K562 (cell line): Measurements from ENCODE around the gene PHF14. TPM values are rescaled to one million over a fixed set of nuclear protein-coding genes. Genes with fewer than 3 reads are reported as not detected.

ENCODE experiments used
- ATAC-seq: fragments of 200-7000 bp; cut with Tn5 transposase; 3 replicates; pipeline ENCODE4 v1.9.1; 2020; ENCODE audit warnings: moderate library complexity
- BruUV-seq: library from RNA; stranded (reverse); fragments of 400-500 nt; replicated peaks from 2 replicates; lab custom pipeline; 2021; lab: Mats Ljungman, UMichigan
- CTCF ChIA-PET: fragments of 300-600 bp; formaldehyde crosslinking; extraction: SDS; loops from one replicate; lab custom pipeline; 2021; ENCODE audit warnings: low intra/inter-chr PET ratio; lab: Yijun Ruan, JAX
- POLR2A ChIA-PET: fragments of 300-600, 350-650 bp; sonication (Branson Sonifier 250); formaldehyde crosslinking; extraction: SDS; loops from one replicate; lab custom pipeline; 2021; ENCODE audit warnings: antibody characterized with exemption, inconsistent platforms; lab: Yijun Ruan, JAX
- DNase-seq, 4 experiments: peaks; one replicate each; pipeline versions ENCODE4 v3.0.0 to v3.0.0-alpha.2; 2011 to 2018; ENCODE audit warnings: low spot score in 3 of 4, mixed read lengths in 3 of 4; ENCODE audit errors: extremely low read depth in 1 of 4
- FAIRE-seq: peaks from 2 replicates; lab custom pipeline; 2011; peaks lifted over from hg19 to GRCh38; lab: Jason Lieb, UNC
- H2AFZ ChIP-seq: 2 replicates; pipeline ENCODE4 v1.6.0; 2011; ENCODE audit warnings: low read depth, low read length, control low read depth, inconsistent platforms
- H3K27ac ChIP-seq: fragments of 200-600 bp; 3 replicates; pipeline ENCODE4 v1.8.0; 2011; ENCODE audit warnings: low read depth, mild to moderate bottlenecking, control low read depth, inconsistent platforms, low read length, moderate library complexity, mixed read lengths; ENCODE audit errors: extremely low read depth
- H3K27me3 ChIP-seq, 2 experiments: fragments of 300-600 bp in 1 of 2; 2 replicates in 1 of 2; 3 replicates in 1 of 2; pipeline versions ENCODE4 v1.6.0 to v1.8.0; 2011; ENCODE audit warnings: inconsistent platforms in 2 of 2, low read length in 2 of 2, mild to moderate bottlenecking in 1 of 2, mixed read lengths in 1 of 2, moderate library complexity in 1 of 2; ENCODE audit not compliant: control insufficient read depth in 2 of 2, insufficient read depth in 2 of 2
- H3K36me3 ChIP-seq: fragments of 300-600 bp; 3 replicates; pipeline ENCODE4 v1.8.0; 2011; ENCODE audit warnings: mild to moderate bottlenecking, low read length, inconsistent platforms; ENCODE audit not compliant: control insufficient read depth, insufficient read depth
- H3K4me1 ChIP-seq, 2 experiments: fragments of 200-600 bp in 1 of 2; replicated peaks in 1 of 2; 2 replicates in 1 of 2; 3 replicates in 1 of 2; pipeline versions ENCODE4 v1.5.1 to v1.8.0; 2011; ENCODE audit warnings: inconsistent platforms in 2 of 2, low read length in 2 of 2, mild to moderate bottlenecking in 1 of 2, mixed read lengths in 1 of 2, moderate library complexity in 1 of 2; ENCODE audit not compliant: control insufficient read depth in 2 of 2, insufficient read depth in 2 of 2
- H3K4me2 ChIP-seq: 2 replicates; pipeline ENCODE4 v1.6.1; 2011; ENCODE audit warnings: low read length, control low read depth, inconsistent platforms, mixed read lengths; ENCODE audit not compliant: insufficient read depth
- H3K4me3 ChIP-seq: fragments of 200-600 bp; sonication (generic), shearing (Covaris generic); 2 replicates; pipeline ENCODE4 v1.5.1; 2016; ENCODE audit warnings: control low read depth, inconsistent platforms
- H3K79me2 ChIP-seq: fragments of 200-600 bp; 3 replicates; pipeline ENCODE4 v1.8.0; 2011; ENCODE audit warnings: low read length, inconsistent platforms; ENCODE audit not compliant: control insufficient read depth, insufficient read depth
- H3K9ac ChIP-seq, 2 experiments: 2 replicates each; pipeline versions ENCODE4 v1.6.0 to v1.6.1; 2011; ENCODE audit warnings: low read depth in 2 of 2, low read length in 2 of 2, control low read depth in 1 of 2, inconsistent platforms in 1 of 2, mild to moderate bottlenecking in 1 of 2, mixed read lengths in 1 of 2; ENCODE audit not compliant: insufficient read depth in 1 of 2
- H3K9me1 ChIP-seq: one replicate; pipeline ENCODE4 v1.6.0; 2011; ENCODE audit warnings: inconsistent platforms, mild to moderate bottlenecking, low read length, moderate library complexity; ENCODE audit not compliant: control insufficient read depth, insufficient read depth
- H3K9me3 ChIP-seq: replicated peaks from 2 replicates; pipeline ENCODE4 v1.5.1; 2011; ENCODE audit warnings: low read depth, low read length, inconsistent platforms; ENCODE audit not compliant: control insufficient read depth, insufficient read depth
- H4K20me1 ChIP-seq: replicated peaks from 2 replicates; pipeline ENCODE4 v1.6.1; 2011; ENCODE audit warnings: low read length, inconsistent platforms, mixed read lengths; ENCODE audit not compliant: control insufficient read depth, insufficient read depth
- SMARCC2 ChIP-seq: fragments of 450-650 bp; IDR thresholded peaks from 2 replicates; pipeline ENCODE4 v1.6.1; 2017; ENCODE audit warnings: antibody characterized with exemption, moderate library complexity, mild to moderate bottlenecking, low read depth
- WGBS: fragments of 100-300 bp; shearing (Covaris generic); methylation state at CpG from one replicate; pipeline ENCODE4 v1.1.6; 2016; ENCODE audit warnings: low coverage, mixed read lengths; ENCODE audit not compliant: insufficient coverage; ENCODE audit errors: missing lambda C conversion rate; 5-methylcytosine and 5-hydroxymethylcytosine counted together
- in situ Hi-C: fragments of 300-500 bp; cut with MboI; formaldehyde crosslinking; loops from 4 replicates; pipeline ENCODE4 v1.15.0; 2018; ENCODE audit warnings: inconsistent platforms, mixed read lengths
- intact Hi-C: fragments of 100-400 bp; cut with micrococcal nuclease; formaldehyde crosslinking; loops from 2 replicates; pipeline ENCODE4 v1.14.2; 2022
- polyA plus RNA-seq, 8 experiments: library from polyadenylated mRNA; depleted of rRNA in 4 of 8; stranded (reverse) in 5 of 8; unstranded in 3 of 8; fragments of >200 nt; fragmentation: Nextera tagmentation in 2 of 8; fragmentation: Illumina TruSeq in 1 of 8; extraction: Ambion mirVana in 2 of 8; extraction: Trizol in 1 of 8; gene quantifications; 2 replicates each; pipeline versions ENCODE4 v1.2.1 to v1.2.3, GENCODE V29; 2011 to 2014; ENCODE audit warnings: inconsistent platforms in 1 of 8, missing spikeins in 1 of 8
- total RNA-seq, 7 experiments: library from RNA; depleted of rRNA in 6 of 7; stranded (reverse); fragments of >200 nt in 6 of 7; fragmentation: Illumina TruSeq in 2 of 7; extraction: Trizol in 2 of 7; gene quantifications; 2 replicates each; pipeline versions ENCODE4 v1.2.1 to v1.2.3, GENCODE V29; 2011 to 2021; ENCODE audit warnings: low replicate concordance in 1 of 7
- TF ChIP-seq, protein P1 (sequence below): sonication (generic); formaldehyde crosslinking; IDR thresholded peaks from 2 replicates; pipeline ENCODE4 v1.8.0; 2022; ENCODE audit warnings: mild to moderate bottlenecking, low read depth, missing genetic modification reagents
- TF ChIP-seq, protein P2 (sequence below): fragments of 200-600 bp; sonication (generic); IDR thresholded peaks from one replicate; pipeline ENCODE4 v1.6.1; 2012; ENCODE audit warnings: mild to moderate bottlenecking, low read depth, low read length, inconsistent platforms

Gene PHF14
- total and polyA plus RNA-seq, 9 of the 15 experiments (the other 6 are each of a cell fraction or from before 2014, with no cell fraction given), result 27.5 to 67.6 (median 41.4) TPM

DNA sequence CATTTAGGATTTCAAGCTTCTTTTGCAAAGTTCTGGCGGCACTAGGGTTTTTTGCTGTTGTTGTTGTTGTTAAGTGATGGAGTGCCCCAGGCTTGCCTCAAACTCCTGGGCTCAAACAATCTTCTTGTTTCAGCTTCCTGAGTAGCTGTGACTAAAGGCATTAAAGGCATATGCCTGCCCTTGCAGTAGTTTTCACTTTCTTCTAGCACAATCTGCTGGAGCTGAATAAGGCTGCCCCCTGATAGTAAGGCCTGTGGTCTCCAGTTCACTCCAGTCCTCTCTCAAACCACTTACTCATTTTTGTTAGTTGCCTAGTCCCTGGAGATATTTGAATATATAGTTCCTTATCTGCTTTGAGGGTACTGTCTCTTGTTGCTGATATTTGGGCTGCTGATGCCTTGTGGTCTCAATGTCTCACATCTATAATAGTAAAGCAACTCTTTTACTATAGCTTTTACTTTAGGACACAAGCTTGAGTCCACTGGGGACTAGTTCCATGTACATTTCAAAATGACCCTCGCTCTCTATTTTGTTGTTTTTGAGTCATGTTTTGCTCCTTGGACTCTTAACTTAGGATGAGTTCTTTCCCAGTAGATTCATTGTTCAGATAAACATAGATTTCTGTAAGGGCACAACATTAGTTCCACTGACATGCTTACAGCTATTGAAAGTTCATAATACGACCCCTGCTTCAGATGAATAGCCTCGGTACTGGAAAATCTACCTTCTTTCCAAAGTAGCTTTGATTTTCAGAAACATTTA is 25.5 kb downstream of the PHF14 start:
- FAIRE-seq (peak; percentile 67), ATAC-seq (peak; percentile 58), DNase-seq (peak in 2 of 4 experiments; percentile 8 to 12)
- no TSS peak for BruUV-seq
- Histone ChIP-seq H3K9me3 (peaks cover 3% of the 10 kb centered on the region; the same call in 1 of the 2 replicates), H3K4me1 (no peaks in the 10 kb centered on the region), H3K27me3 (no peaks in the 10 kb centered on the region), H3K27ac (0 out of 3 replicates have a peak overlapping the region, but pooled peaks have one; percentile 16), H3K36me3 (peaks cover 25% of the 10 kb centered on the region; the same call in 2 of the 3 replicates), H3K4me3 (no peak overlapping the region), H3K4me2 (no peak overlapping the region), H3K79me2 (peaks cover 41% of the 10 kb centered on the region), H3K9ac (no peak overlapping the region), H2AFZ (no peak overlapping the region), H3K9me1 (no peaks in the 10 kb centered on the region), H4K20me1 (no peaks in the 10 kb centered on the region)
- 58% methylated on average over 4 of the region's 4 CpGs for WGBS
- TF ChIP-seq, protein P1, sequence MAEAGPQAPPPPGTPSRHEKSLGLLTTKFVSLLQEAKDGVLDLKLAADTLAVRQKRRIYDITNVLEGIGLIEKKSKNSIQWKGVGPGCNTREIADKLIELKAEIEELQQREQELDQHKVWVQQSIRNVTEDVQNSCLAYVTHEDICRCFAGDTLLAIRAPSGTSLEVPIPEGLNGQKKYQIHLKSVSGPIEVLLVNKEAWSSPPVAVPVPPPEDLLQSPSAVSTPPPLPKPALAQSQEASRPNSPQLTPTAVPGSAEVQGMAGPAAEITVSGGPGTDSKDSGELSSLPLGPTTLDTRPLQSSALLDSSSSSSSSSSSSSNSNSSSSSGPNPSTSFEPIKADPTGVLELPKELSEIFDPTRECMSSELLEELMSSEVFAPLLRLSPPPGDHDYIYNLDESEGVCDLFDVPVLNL (CRISPR knock-in tag), result no peak
- TF ChIP-seq, protein P2, sequence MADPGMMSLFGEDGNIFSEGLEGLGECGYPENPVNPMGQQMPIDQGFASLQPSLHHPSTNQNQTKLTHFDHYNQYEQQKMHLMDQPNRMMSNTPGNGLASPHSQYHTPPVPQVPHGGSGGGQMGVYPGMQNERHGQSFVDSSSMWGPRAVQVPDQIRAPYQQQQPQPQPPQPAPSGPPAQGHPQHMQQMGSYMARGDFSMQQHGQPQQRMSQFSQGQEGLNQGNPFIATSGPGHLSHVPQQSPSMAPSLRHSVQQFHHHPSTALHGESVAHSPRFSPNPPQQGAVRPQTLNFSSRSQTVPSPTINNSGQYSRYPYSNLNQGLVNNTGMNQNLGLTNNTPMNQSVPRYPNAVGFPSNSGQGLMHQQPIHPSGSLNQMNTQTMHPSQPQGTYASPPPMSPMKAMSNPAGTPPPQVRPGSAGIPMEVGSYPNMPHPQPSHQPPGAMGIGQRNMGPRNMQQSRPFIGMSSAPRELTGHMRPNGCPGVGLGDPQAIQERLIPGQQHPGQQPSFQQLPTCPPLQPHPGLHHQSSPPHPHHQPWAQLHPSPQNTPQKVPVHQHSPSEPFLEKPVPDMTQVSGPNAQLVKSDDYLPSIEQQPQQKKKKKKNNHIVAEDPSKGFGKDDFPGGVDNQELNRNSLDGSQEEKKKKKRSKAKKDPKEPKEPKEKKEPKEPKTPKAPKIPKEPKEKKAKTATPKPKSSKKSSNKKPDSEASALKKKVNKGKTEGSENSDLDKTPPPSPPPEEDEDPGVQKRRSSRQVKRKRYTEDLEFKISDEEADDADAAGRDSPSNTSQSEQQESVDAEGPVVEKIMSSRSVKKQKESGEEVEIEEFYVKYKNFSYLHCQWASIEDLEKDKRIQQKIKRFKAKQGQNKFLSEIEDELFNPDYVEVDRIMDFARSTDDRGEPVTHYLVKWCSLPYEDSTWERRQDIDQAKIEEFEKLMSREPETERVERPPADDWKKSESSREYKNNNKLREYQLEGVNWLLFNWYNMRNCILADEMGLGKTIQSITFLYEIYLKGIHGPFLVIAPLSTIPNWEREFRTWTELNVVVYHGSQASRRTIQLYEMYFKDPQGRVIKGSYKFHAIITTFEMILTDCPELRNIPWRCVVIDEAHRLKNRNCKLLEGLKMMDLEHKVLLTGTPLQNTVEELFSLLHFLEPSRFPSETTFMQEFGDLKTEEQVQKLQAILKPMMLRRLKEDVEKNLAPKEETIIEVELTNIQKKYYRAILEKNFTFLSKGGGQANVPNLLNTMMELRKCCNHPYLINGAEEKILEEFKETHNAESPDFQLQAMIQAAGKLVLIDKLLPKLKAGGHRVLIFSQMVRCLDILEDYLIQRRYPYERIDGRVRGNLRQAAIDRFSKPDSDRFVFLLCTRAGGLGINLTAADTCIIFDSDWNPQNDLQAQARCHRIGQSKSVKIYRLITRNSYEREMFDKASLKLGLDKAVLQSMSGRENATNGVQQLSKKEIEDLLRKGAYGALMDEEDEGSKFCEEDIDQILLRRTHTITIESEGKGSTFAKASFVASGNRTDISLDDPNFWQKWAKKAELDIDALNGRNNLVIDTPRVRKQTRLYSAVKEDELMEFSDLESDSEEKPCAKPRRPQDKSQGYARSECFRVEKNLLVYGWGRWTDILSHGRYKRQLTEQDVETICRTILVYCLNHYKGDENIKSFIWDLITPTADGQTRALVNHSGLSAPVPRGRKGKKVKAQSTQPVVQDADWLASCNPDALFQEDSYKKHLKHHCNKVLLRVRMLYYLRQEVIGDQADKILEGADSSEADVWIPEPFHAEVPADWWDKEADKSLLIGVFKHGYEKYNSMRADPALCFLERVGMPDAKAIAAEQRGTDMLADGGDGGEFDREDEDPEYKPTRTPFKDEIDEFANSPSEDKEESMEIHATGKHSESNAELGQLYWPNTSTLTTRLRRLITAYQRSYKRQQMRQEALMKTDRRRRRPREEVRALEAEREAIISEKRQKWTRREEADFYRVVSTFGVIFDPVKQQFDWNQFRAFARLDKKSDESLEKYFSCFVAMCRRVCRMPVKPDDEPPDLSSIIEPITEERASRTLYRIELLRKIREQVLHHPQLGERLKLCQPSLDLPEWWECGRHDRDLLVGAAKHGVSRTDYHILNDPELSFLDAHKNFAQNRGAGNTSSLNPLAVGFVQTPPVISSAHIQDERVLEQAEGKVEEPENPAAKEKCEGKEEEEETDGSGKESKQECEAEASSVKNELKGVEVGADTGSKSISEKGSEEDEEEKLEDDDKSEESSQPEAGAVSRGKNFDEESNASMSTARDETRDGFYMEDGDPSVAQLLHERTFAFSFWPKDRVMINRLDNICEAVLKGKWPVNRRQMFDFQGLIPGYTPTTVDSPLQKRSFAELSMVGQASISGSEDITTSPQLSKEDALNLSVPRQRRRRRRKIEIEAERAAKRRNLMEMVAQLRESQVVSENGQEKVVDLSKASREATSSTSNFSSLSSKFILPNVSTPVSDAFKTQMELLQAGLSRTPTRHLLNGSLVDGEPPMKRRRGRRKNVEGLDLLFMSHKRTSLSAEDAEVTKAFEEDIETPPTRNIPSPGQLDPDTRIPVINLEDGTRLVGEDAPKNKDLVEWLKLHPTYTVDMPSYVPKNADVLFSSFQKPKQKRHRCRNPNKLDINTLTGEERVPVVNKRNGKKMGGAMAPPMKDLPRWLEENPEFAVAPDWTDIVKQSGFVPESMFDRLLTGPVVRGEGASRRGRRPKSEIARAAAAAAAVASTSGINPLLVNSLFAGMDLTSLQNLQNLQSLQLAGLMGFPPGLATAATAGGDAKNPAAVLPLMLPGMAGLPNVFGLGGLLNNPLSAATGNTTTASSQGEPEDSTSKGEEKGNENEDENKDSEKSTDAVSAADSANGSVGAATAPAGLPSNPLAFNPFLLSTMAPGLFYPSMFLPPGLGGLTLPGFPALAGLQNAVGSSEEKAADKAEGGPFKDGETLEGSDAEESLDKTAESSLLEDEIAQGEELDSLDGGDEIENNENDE, result no peak
- TF ChIP-seq SMARCC2, result no peak
- CTCF ChIA-PET, result no interaction called here
- intact Hi-C loops (no loop called here), in situ Hi-C loops (no loop called here)
- POLR2A ChIA-PET, result no interaction called here
